Measurements from ENCODE around the gene GATAD1.
"Not testable (repeated sequence)": the region's sequence is repeated elsewhere in the genome, so short reads cannot be mapped to it uniquely, and the experiment has no call there.

GATAD1 gene, protein sequence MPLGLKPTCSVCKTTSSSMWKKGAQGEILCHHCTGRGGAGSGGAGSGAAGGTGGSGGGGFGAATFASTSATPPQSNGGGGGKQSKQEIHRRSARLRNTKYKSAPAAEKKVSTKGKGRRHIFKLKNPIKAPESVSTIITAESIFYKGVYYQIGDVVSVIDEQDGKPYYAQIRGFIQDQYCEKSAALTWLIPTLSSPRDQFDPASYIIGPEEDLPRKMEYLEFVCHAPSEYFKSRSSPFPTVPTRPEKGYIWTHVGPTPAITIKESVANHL

DNA sequence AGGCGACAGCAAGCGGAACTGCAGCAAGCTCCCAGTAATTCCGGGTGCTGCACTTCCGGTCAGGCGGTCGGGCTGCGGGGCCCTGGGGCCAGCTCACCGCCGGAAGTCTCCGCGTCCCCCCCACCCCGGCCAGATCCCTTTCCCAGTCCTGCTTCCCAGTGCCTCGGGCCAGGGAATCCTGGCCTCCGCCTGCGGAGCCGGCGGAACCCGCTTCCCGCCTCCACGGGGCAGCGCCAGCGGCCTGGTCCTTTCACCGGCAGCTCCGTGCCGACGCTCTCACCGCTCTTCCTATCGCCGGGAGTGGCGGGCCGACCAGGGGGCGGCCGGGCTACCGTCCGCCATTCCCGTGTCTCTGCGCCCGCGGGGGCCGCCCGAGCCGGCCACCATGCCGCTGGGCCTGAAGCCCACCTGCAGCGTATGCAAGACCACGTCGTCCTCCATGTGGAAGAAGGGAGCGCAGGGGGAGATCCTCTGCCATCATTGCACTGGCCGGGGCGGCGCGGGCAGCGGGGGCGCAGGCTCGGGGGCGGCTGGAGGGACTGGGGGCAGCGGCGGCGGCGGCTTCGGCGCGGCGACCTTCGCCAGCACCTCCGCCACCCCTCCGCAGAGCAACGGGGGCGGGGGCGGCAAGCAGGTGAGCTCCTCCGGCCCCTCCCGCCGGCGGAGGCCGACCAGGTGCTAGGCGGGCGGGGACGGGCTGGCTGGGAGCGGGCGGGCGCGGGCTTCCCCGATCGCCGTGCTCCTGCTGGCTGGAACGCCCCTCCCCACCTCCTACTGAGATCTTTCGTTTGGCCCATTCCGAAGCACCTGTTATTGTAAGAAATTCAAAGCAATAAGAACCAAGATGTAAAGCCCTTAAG is at the start of gene GATAD1:
GATAD1 (plus strand) TSS at position 138 of the 860 bp plus-strand sequence; CDS start at position 386, 248 bp downstream.
- DNase-seq (ENCODE audit: low read depth) = peak; percentile 68

DNA sequence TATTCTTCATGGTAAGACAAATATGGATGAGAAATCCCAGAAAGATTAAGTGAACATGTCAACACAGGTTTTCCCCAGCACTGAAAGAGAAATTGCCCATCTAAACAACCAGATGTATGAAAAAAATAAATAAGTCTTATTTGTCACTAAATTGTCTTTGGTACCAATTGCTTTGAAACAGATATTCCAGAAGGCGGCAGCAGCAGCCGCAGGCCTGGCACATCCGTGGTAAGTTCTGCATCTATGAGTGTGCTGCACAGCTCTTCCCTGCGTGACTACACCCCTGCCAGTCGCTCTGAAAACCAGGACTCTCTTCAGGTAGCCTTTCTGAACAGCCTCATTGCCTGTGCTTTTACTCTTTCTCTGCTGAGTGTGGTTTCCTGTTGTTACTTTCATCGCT is 49.7 kb upstream of the GATAD1 start:
- no peak for DNase-seq (ENCODE audit: low read depth)

DNA sequence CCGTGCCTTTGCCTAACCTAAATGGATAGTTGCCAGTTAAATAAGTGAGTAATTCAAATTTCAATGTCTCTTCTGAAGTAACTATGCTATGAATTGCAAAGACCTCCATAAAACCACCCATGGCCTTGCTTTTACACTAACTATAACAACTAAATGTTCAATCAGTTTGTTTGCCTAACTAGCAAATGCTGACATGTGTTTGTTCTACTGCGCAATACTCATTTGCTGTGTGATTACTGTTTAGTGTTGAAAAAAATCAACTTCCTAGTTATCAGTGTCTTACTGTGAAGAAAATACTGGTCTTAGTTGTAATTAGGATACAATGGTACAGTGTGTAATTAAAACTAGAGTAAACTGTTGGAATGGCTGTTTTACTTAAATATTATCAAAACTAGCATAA is 47.3 kb upstream of the GATAD1 start:
- DNase-seq (ENCODE audit: low read depth) = no peak

DNA sequence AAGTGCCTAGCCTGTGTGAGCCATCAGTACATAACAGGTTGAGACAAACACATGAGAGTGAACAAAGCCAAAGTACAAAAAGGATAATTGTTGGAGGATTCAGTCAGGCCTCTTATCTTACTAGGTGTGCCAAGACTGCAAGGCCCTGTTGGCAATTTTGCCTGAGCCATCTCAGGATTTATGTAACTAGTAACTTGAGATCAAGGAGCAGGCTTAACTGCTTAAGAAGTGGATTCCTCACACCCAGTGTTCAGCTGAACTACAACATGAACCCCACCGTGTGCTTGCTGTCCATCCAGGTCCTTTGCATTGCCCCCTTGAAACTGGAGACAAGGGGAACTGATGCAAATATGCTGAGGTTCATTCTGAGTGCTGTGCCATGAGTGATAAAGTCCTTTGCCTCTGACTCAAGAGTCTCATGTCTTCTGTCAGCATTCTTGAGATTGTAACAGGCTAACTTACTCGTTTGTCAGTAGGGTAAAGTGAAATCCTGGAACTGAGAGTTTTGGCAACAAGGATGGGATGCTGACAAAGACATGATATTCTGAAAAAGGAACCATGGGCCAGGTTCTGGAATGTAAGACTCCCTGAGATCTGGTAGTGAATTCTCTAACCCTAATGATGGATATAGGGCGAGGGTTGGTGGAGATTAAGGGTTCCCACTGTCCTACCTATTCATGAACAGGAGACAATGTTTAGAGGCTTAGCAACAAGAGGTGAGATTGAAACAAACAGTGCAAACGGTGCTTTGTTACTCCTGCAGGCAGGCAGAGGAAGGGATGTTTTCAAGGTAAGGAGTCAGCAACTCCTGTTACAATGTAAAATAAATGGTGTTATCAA is 44.1 kb upstream of the GATAD1 start:
- no peak for DNase-seq (ENCODE audit: low read depth)

DNA sequence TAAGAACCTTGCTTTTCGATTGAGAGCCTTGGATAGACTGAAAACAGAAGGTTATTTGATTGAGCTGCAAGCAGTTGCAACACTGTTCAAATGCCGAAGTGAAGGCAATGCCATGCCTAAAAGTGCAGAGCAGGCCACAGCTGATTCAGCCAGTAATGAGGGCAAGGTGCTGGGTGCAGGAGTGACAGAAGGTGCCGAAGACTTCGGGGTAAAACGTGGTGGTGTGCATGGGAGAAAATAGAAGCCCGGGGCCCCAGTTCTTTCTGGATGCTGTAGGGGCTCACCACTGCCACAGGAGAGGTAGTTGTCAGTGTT is 43.6 kb upstream of the GATAD1 start:
- DNase-seq (ENCODE audit: low read depth) = no peak

DNA sequence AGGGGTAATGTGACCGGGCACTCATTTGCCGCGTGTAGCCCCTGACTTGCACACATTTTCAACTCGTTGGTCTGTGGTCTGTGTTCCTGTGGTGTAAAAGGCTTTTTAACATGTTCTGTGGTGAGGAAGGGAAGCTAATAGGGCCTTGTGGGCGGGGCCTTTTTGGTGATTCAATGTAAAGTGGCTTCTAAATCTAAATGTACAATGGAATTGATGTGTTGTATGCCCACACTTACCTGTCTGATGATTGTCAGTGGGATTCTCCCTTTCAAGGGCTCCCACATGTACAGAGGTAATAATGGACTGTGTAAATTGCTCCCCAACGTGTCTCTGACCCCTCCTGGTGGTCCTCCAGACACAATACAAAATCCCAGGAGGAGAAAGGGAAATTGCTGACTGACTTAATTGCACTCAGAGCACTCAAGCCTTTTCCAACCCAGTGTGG is 43.1 kb upstream of the GATAD1 start:
- DNase-seq (ENCODE audit: low read depth) = peak; percentile 22

DNA sequence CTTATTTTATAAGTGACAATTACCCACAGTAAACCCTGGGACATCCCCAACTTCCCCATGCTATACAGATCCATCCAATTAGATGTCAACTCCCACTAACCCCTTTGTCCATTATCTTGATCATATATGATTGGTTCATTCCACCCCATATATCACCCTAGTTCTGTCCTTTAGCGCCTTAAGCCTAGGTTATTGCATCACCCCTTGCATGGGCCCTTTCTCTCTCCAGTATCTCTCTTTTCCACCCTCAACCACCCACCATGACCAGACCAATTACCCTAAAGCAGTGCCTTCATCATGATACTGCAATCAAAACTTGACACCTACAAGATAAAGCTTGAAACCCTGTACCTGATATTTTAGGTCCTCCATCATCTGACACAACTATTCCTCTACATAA is 37.9 kb upstream of the GATAD1 start:
- DNase-seq (ENCODE audit: low read depth) = no peak

DNA sequence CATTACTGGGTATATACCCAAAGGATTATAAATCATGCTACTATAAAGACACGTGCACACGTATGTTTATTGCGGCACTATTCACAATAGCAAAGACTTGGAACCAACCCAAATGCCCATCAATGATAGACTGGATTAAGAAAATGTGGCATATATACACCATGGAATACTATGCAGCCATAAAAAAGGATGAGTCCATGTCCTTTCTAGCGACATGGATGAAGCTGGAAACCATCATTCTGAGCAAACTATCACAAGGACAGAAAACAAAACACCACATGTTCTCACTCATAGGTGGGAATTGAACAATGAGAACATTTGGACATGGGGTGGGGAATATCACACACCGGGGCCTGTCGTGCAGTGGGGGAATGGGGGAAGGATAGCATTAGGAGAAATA is 37.1 kb upstream of the GATAD1 start:
- not testable (repeated sequence) for DNase-seq (ENCODE audit: low read depth)

DNA sequence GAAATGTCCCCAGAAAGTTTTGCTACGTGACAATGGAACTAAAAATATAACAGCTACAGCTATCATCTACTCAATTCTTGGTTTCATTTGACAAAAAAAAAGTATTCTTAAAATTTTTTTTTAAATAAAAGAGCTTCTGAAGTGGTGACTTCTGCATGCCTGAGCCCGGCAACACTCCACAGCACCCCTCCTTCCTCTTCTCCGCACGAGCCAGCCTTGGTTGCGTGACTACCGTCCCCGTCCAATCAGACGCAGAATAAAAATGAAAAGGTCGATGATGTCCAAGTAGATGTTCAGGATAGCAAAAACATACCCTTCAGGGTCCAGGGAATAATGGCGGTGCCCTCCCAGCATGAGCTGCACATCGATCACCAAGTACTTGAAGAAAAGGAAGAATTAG is 34.5 kb upstream of the GATAD1 start:
- no peak for DNase-seq (ENCODE audit: low read depth)

DNA sequence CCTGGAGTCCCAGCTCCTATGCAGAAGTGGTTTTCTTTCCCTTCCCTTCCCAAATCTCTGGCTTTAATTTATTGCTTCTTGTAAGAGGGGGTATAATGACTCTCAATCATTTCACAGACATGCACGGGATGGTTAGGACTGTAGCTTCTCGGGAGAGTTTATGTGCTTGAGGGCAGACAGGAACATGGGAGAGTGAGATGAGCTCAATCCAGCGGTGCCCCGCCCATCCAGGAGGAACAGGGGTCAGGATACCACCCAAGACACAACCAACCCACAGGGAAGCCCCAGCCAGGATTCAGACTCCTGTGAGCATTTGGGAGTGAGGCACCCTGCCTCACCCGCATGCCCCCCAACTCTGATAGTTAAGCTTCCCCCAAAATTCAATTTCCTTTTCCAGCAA is 33.7 kb upstream of the GATAD1 start:
- DNase-seq (ENCODE audit: low read depth) = no peak

DNA sequence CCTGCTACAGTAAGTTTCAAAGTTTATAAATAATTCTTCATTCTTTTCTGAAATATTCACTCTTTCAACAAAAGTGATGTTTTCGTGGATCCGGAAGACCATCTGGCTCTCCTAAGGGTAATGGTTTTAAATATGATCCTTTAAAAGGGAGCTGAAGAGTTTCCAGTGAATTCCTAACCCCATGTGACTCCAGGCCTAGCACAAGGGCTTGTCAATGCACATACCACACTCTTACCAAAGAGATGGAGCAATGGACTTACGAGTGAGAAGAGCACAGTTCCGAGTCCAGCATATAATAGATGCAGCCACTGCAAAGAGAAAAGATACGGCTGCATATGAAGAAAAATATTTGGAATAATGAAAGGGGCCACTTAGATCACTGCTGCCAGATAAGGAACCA is 32.1 kb upstream of the GATAD1 start:
- no peak for DNase-seq (ENCODE audit: low read depth)

DNA sequence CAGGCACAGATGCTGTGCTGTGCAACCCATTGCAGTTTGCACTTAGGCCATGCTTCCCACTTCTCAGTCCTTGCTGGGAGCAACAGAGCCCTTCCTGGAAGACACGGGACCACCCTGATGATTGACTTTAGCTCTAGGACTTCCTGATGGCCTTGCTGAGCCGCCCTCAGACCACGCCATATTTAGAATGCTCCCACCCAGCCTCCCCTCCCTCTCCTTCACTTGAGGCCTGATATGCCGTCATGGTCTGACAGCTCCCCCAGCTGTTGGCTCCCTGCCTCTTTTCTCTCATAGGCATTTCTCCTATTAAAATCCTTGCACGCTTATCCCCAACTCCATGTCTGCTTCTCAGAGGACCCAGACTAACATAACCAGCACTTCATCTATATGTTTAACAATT is 29.4 kb upstream of the GATAD1 start:
- no peak for DNase-seq (ENCODE audit: low read depth)

DNA sequence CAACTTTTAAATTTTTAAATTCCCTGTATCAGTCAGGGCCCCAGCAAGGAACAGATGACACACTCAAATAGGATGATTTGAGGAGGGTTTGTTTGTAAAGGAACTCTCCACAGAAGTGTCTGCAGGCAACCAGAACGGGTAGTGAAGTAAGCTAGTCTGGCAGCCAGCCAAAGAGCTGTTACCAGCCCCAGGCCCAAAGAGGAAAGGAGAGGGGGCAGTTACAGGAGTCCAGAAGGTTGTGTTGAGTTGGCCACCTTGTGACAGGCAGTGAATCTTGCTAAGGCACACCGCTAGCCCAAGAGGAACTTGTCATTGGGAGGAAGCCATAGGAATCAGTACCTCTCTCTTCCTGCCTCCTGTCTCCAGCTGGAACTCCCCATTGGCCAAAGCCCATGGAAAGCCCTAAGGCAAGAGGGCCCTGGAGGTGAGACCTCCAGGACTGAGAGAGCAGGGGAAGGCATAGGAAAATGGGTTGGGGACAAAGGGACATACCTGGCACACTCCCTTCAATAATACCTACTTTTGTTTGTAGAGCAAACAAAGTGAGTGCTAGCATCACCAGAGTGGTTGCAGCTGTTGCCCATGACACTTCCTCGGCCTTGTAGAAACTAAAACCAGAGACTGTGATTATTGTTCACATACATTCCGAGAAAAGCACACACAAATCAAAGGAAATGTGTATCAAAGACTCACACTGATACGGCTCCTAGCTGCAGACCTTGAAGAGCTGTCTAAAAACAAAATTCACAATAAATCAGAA is 25.4 kb upstream of the GATAD1 start:
- no peak for DNase-seq (ENCODE audit: low read depth)

DNA sequence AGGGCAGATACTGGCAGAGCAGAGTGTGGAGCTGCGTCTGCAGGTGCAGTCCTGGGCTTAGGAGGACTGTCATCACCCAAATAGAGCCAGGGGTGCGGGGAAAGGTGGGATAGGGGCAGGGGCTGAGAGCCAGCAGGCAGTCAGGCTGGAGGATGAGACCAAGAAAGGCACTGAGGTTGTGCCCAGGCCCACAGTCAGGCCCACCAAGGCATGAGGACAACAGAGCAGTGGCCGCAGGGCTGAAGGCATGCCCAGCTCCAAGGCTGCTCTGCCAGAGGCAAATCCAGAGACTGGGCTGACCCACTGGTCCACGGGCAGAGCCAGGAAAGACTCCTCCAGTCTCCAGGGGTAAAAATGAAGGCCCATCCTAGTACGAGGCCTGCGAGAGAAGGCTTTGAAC is 24.4 kb upstream of the GATAD1 start:
- no peak for DNase-seq (ENCODE audit: low read depth)

DNA sequence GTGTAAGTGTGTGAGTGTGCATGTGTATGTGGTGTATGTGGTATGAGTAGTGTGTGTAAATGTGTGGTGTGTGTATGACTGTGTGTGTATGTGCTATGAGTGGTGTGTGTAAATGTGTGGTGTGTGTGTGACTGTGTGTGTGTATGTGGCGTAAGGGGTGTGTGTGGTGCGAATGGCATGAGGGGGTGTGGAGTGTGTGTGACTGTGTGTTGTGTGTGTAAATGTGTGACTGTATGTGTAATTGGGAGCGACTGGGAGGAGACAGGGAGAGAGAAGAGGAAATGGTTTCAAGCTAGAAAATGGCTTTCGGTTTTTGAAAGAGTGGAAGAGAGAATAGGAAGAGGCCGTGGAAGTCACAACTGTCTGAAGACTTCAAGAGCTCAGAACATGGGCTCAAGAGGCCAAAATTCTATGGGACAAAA is 23.6 kb upstream of the GATAD1 start:
- no peak for DNase-seq (ENCODE audit: low read depth)

DNA sequence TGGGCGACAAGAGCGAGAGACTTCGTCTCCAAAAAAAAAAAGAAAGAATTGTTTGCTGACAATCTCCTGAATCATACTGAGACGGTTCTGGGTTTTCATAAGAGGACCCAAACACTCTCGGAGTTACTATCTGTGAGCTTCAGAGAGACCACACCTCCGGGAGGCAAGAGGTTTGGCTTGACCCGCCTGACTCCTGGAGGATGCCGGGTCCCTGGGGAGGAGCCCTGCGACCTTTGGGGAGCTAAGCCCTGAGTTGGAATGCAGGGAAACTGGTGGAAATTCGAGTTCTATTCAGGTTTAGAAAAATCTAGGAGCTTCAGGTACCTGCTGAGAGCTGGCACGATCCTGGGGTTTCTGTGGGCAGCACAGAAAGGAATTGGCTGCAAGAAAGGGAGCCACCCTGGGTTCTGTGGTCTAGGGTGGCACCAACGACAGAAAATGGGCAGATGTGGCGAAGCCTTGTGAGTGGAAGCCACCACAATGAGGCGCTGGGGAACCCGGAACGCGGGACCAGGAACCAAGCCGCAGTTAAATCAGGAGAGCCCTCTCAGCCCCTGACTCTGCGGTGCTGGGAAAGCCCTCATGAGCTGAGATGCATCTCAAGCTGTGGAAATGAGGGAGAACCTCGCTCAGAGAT is 21.9 kb upstream of the GATAD1 start:
- no peak for DNase-seq (ENCODE audit: low read depth)

DNA sequence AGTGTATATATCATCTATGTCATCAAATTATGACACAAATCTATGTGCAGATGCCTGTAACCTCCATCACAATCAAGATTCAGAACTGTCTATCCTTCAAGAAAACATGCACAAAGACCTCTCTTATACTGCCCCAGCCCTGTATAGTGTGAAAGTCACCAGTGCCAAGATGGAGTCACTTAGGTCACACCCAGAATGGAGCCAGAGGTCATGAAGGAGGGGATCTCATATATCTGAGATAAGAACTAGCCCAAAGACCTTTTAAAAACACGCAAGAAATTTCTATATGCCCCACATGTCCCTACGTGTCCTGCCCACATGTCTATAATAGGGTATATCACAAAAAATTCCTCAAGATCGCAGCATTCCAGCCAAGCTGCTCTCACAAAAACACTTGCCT is 20.1 kb upstream of the GATAD1 start:
- DNase-seq (ENCODE audit: low read depth) = no peak

DNA sequence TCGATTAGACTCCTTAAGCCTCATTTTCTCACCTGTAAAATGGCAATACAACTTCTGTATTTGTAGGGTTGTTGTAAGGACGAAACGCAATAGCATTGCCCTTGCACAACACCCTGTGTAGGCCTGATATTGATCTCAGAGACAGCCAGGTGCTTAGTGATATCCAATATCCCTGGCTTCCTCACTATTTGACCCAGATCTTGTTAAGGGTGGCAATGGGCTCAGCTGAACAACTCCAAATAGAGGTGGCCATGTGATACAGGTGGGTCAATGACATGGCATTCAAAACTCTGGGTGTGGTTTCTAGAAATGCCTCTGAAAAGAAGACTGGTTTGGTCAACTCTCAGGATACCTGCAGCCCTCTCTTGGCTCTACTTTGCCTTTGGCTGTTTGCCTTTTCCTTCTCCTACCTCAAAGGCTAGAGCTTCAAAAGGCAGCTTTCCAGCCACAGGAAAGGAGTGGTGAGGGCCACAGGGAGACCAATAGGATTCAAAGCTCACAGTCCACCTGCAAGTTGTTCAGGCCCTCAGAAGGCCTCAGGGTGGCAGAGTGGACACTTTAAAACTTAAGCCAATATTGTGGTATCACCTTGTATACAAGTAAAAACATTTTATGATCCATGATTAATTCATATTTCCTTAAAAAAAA is 14.9 kb upstream of the GATAD1 start:
- no peak for DNase-seq (ENCODE audit: low read depth)

DNA sequence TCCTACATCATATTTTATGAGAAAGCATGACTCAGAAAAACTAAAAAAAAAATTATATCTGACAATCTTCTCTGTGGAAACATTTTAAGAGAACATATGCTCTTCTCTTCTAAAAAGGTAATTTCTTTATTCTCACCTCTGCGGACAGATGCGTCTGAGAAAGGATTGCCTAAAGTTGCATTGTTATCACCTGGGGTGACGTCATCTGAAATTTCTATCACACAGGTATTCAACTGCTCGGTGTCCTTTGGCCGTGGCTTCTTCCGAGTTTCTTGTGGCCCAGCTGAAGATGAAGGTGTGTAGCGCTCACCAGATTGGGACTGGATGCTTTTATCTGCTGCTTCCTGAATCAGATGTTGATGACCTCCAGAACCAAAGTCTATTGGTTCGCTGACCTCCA is 14.3 kb upstream of the GATAD1 start:
- DNase-seq (ENCODE audit: low read depth) = no peak

DNA sequence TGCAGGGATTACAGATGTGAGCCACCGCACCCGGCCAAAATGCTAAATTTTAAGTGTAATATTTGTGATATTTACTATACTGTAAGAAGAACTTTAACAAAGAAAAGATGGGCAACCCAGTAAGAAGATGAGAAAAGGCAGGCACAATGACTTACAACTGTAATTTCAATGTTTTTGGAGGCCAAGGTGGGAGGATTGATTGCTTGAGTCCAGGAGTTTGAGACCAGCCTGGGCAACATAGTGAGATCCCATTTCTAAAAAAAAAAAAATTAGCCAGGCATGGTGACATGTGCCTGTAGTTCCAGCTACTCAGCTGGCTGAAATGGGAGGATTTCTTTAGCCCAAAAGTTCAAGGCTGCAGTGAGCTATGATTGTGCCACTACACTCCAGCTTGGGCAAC is 11.7 kb upstream of the GATAD1 start:
- no peak for DNase-seq (ENCODE audit: low read depth)
